ENCODE measurements around the gene LGR6.

GRCh38 chr1:202192770-202193613 lies 607 bp upstream of the LGR6 start:
- TF ChIP-seq POLR2A (IDR thresholded peaks at IDR 0.05) (no peak), CTCF (IDR thresholded peaks at IDR 0.05) (peak in 5 of 7 experiments; percentile 67 to 90 (median 72)), POLR2AphosphoS5 (IDR thresholded peaks at IDR 0.05) (no peak)
